Osteocyte (in vitro differentiated cells): ENCODE results near the gene HIVEP3. TPM values are rescaled to one million over a fixed set of nuclear protein-coding genes. Genes with fewer than 3 reads are reported as not detected.
A peak's percentile ranks its signal among the peaks of the same experiment; 100 is the strongest.

Experiments
- DNase-seq: peaks from one replicate; pipeline ENCODE4 v3.0.0; 2021; ENCODE audit warnings: mixed read lengths; ENCODE audit not compliant: unreplicated experiment; ENCODE audit errors: extremely low spot score
- H3K27ac Mint-ChIP-seq: one replicate; pipeline ENCODE4 v1.8.0; 2021; ENCODE audit warnings: mild to moderate bottlenecking, mixed read lengths; ENCODE audit not compliant: unreplicated experiment
- H3K27me3 Mint-ChIP-seq: one replicate; pipeline ENCODE4 v1.8.0; 2021; ENCODE audit warnings: mixed read lengths; ENCODE audit not compliant: unreplicated experiment
- H3K36me3 Mint-ChIP-seq: one replicate; pipeline ENCODE4 v1.8.0; 2021; ENCODE audit warnings: mixed read lengths; ENCODE audit not compliant: unreplicated experiment
- H3K4me1 Mint-ChIP-seq: one replicate; pipeline ENCODE4 v1.8.0; 2021; ENCODE audit warnings: mixed read lengths; ENCODE audit not compliant: unreplicated experiment
- H3K4me3 Mint-ChIP-seq: one replicate; pipeline ENCODE4 v1.8.0; 2021; ENCODE audit warnings: mild to moderate bottlenecking, moderate library complexity, mixed read lengths; ENCODE audit not compliant: unreplicated experiment
- H3K9me3 Mint-ChIP-seq: one replicate; pipeline ENCODE4 v1.8.0; 2021; ENCODE audit warnings: mixed read lengths; ENCODE audit not compliant: unreplicated experiment
- total RNA-seq: library from RNA; stranded (reverse); gene quantifications from 2 replicates; pipeline ENCODE4 v1.2.1, GENCODE V29; 2021
- TF ChIP-seq, protein P1 (sequence below): fragments of 200-600 bp; sonication (generic); IDR thresholded peaks from 2 replicates; pipeline ENCODE4 v1.5.0; 2021; ENCODE audit warnings: antibody characterized with exemption, mild to moderate bottlenecking, moderate library complexity

HIVEP3 gene
- total RNA-seq, 1 donor from 2014 or later = 0.97 TPM

DNA sequence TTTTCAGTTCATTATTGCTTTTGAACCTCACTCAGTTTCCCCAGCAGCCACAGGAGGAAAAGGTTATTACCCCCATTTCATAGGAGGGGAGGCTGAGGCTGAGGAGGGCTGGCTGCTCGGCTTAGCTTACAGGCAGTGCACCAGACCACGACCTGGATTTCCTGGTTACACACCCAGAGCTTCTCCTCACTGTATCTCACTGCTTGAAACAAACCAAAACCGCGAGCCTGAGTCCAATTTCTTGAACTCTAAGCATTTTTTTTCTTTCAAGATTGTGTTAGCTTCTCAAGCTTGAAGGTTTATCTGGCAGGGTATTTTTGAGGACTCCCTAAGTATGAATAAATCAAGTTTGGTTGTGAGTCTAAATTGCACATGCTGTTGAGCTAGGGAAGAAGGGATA, 245.3 kb downstream of the HIVEP3 start:
- no peak for DNase-seq
- Mint-ChIP-seq H3K4me3 (no peak overlapping the region), H3K4me1 (peaks cover 53% of the 10 kb centered on the region), H3K36me3 (no peaks in the 10 kb centered on the region), H3K9me3 (no peaks in the 10 kb centered on the region), H3K27ac (peak overlapping the region; percentile 85), H3K27me3 (peaks cover 3% of the 10 kb centered on the region)
- TF ChIP-seq, protein P1, sequence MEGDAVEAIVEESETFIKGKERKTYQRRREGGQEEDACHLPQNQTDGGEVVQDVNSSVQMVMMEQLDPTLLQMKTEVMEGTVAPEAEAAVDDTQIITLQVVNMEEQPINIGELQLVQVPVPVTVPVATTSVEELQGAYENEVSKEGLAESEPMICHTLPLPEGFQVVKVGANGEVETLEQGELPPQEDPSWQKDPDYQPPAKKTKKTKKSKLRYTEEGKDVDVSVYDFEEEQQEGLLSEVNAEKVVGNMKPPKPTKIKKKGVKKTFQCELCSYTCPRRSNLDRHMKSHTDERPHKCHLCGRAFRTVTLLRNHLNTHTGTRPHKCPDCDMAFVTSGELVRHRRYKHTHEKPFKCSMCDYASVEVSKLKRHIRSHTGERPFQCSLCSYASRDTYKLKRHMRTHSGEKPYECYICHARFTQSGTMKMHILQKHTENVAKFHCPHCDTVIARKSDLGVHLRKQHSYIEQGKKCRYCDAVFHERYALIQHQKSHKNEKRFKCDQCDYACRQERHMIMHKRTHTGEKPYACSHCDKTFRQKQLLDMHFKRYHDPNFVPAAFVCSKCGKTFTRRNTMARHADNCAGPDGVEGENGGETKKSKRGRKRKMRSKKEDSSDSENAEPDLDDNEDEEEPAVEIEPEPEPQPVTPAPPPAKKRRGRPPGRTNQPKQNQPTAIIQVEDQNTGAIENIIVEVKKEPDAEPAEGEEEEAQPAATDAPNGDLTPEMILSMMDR = no peak

DNA sequence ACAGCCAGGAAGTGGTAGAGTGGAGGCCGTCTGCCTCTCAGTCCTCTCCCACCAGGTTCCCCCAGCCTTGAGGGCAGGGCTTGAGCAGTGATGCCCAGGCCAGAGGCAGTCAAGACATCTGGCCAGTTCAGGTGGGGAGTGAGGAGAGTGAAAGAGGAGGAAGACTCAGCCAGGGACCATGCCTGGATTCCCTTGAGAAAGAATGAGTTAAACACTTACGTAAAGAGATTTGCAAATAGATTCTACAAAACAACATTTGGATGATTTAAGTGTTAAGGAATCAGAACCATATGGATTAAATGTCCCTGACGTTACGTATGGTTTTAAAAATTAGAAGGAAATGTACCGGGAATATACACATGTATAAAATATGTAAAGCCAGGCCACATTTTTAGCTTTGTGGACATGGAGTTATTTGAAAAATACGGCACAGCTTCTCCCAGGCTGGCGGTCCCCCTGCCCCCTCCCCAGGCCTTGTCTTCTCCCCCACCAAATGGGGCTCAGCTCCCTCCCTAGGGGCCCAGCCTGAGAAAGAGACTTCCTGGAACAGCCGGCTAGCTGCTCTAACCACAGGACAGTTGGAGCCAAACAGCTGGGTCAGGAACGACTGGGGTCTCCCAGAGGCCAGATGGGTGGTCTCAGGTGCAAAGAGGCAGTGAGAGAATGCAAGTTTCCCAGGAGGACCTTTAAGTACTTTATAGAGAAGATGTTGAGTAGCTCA, 245.9 kb downstream of the HIVEP3 start:
- peaks cover 3% of the 10 kb centered on the region for H3K27me3 Mint-ChIP-seq
- H3K4me1 Mint-ChIP-seq = peaks cover 48% of the 10 kb centered on the region
- DNase-seq = no peak
- H3K9me3 Mint-ChIP-seq = no peaks in the 10 kb centered on the region
- TF ChIP-seq, protein P1 = no peak
- H3K36me3 Mint-ChIP-seq = no peaks in the 10 kb centered on the region
- H3K27ac Mint-ChIP-seq = peak overlapping the region; percentile 85
- H3K4me3 Mint-ChIP-seq = peak overlapping the region; percentile 26

DNA sequence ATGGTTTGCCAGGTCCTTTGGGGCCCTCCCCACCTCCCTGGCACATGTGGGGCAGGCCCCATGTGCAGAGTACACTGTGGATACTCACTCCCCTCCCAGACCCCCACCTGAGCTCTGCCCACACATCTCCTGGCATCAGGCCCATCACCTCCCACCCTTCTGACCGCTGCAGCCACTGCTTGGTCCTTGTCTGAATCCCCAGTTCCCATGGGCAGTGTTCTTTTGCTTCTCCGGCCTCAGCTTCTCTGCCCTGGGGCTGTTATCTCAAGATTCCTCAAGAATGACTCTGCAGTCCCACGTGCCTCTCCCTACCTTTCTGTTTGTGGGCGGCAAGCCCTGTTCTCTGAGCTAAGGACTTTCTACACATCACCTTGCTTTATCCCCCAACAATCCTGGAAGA, 246.5 kb downstream of the HIVEP3 start:
- peaks cover 3% of the 10 kb centered on the region for H3K27me3 Mint-ChIP-seq
- DNase-seq = no peak
- TF ChIP-seq, protein P1 = no peak
- H3K36me3 Mint-ChIP-seq = no peaks in the 10 kb centered on the region
- peak overlapping the region; percentile 26 for H3K4me3 Mint-ChIP-seq
- H3K4me1 Mint-ChIP-seq = peaks cover 45% of the 10 kb centered on the region
- H3K9me3 Mint-ChIP-seq = no peaks in the 10 kb centered on the region
- peak overlapping the region; percentile 85 for H3K27ac Mint-ChIP-seq

DNA sequence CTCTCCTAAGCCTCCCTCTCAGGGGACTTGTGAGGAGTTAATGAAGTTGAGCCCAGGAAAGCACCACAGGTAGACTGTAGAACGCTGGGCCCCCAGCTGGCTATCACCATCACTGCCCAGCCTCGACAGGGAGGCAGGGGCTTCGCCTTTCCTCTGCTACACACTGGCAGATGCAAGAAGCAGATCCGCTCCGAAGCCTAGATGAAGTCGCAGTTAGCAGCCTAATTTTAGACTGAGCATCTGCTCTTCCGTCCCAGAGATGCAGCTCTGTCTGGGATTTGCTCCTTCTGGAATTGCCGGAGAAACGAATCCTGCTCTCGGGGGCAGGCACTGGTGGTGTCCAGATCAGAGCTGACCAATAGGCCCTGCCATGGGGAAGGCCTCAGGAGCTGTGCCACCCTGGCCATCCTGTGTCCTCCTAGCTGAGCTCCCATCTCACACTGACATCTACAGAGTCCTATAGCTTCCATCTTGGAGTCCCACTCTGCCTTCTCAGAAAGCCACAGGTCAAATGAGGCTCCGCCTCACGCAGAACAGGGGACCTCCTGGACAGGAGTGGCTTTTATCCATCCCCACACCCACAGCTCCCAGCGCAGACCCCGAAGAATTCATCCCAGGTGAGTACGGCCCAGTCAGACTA, 247.5 kb downstream of the HIVEP3 start:
- H3K4me3 Mint-ChIP-seq = no peak overlapping the region
- peaks cover 53% of the 10 kb centered on the region for H3K4me1 Mint-ChIP-seq
- no peaks in the 10 kb centered on the region for H3K36me3 Mint-ChIP-seq
- TF ChIP-seq, protein P1 = no peak
- H3K27me3 Mint-ChIP-seq = peaks cover 3% of the 10 kb centered on the region
- no peaks in the 10 kb centered on the region for H3K9me3 Mint-ChIP-seq
- H3K27ac Mint-ChIP-seq = no peak overlapping the region
- no peak for DNase-seq

DNA sequence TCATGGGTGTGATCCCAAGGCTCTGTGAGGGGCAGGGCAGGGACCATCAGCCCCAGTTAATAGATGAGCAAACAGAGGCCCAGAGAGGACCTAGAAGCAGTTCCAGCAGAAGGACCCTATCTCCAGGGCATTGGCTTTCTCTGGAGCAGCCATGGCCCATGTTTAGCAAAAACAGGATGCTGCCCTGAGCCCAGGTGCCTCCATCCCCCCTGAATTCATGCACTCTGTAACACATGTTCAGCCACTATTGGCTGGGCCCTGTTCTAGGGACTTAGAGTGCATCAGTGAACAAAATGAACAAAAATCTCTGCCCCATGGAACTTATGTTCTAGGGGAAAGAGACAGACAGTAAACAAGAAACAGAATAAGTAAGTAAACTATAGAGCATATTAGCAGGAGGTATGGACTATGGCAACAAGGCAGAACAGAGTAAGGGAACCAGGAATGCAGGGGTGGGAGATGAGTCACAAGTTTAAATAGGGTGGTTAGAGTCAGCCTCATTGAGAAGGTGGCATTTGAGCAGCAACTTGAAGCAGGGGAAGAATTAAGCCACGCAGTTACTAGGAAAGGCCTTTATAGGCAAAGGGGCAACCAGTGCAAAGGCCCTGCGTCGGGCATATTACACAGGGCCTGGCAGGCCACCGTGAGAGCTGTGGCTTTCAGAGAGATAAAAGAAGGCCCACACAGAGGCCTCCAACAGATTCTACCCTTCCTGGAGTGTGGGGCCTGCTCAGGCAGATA, 248.3 kb downstream of the HIVEP3 start:
- DNase-seq = no peak
- peaks cover 55% of the 10 kb centered on the region for H3K4me1 Mint-ChIP-seq
- no peaks in the 10 kb centered on the region for H3K36me3 Mint-ChIP-seq
- H3K27me3 Mint-ChIP-seq = peaks cover 3% of the 10 kb centered on the region
- no peak overlapping the region for H3K4me3 Mint-ChIP-seq
- H3K9me3 Mint-ChIP-seq = no peaks in the 10 kb centered on the region
- no peak overlapping the region for H3K27ac Mint-ChIP-seq
- TF ChIP-seq, protein P1 = no peak
